GM21528 (cell line): ENCODE data around the gene BCAR3.

ENCODE experiments used
- ATAC-seq: cut with Tn5 transposase; IDR thresholded peaks from one replicate; pipeline ENCODE4 v1.9.1; 2021; ENCODE audit warnings: mild to moderate bottlenecking, moderate library complexity; ENCODE audit not compliant: unreplicated experiment, low FRiP score

Gene BCAR3

GRCh38 chr1:93620172-93620840 is 61.3 kb downstream of the BCAR3 start:
- ATAC-seq, result no peak

GRCh38 chr1:93619507-93620171 is 62.0 kb downstream of the BCAR3 start:
- ATAC-seq, result no peak

GRCh38 chr1:93617670-93618499 is 63.8 kb downstream of the BCAR3 start:
- ATAC-seq, result no peak

GRCh38 chr1:93616996-93617669 is 64.5 kb downstream of the BCAR3 start:
- ATAC-seq, result no peak

- ATAC-seq, result no peak
Measured at GRCh38 chr1:93616221-93616995, 65.2 kb downstream of the BCAR3 start.

GRCh38 chr1:93615582-93616150 is 66.0 kb downstream of the BCAR3 start:
- ATAC-seq, result peak; percentile 83

- ATAC-seq, result peak; percentile 43
Measured at GRCh38 chr1:93614986-93615581, 66.6 kb downstream of the BCAR3 start.

- ATAC-seq, result no peak
Measured at GRCh38 chr1:93614541-93614940, 67.1 kb downstream of the BCAR3 start.

- ATAC-seq, result no peak
Measured at GRCh38 chr1:93613898-93614297, 67.7 kb downstream of the BCAR3 start.

- no peak for ATAC-seq
Measured at GRCh38 chr1:93612510-93612909, 69.1 kb downstream of the BCAR3 start.

GRCh38 chr1:93611668-93612067 is 70.0 kb downstream of the BCAR3 start:
- no peak for ATAC-seq

- ATAC-seq, result no peak
Measured at GRCh38 chr1:93609536-93609935, 72.1 kb downstream of the BCAR3 start.

GRCh38 chr1:93608187-93609109 is 73.2 kb downstream of the BCAR3 start:
- ATAC-seq, result peak; percentile 31

- ATAC-seq, result peak; percentile 94
Measured at GRCh38 chr1:93607814-93608186, 73.8 kb downstream of the BCAR3 start.

- ATAC-seq, result no peak
Measured at GRCh38 chr1:93605812-93606512, 75.7 kb downstream of the BCAR3 start.

- no peak for ATAC-seq
Measured at GRCh38 chr1:93605026-93605568, 76.5 kb downstream of the BCAR3 start.

GRCh38 chr1:93604411-93604810 is 77.2 kb downstream of the BCAR3 start:
- no peak for ATAC-seq
